ENCODE data around the gene KRT17.
"Not testable (repeated sequence)": the region's sequence is repeated elsewhere in the genome, so short reads cannot be mapped to it uniquely, and the experiment has no call there.

Gene KRT17

GRCh38 chr17:41633556-41634199 lies 9.3 kb upstream of the KRT17 start:
- DNase-seq, result no peak

GRCh38 chr17:41632482-41633105 lies 8.2 kb upstream of the KRT17 start:
- DNase-seq, result no peak

GRCh38 chr17:41631898-41632285 lies 7.5 kb upstream of the KRT17 start:
- no peak for DNase-seq

- DNase-seq, result no peak
These were observed 6.9 kb upstream of the KRT17 start for GRCh38 chr17:41631025-41631897.

GRCh38 chr17:41629826-41630670 lies 5.7 kb upstream of the KRT17 start:
- DNase-seq, result peak; percentile 18 to 47

- DNase-seq, result no peak
These were observed 4.9 kb upstream of the KRT17 start for GRCh38 chr17:41629316-41629715.

GRCh38 chr17:41628621-41629255 lies 4.4 kb upstream of the KRT17 start:
- DNase-seq, result not testable (repeated sequence)

- not testable (repeated sequence) for DNase-seq
These were observed 3.6 kb upstream of the KRT17 start for GRCh38 chr17:41628073-41628370.

GRCh38 chr17:41627316-41628072 lies 3.1 kb upstream of the KRT17 start:
- no peak for DNase-seq

GRCh38 chr17:41626914-41627295 lies 2.5 kb upstream of the KRT17 start:
- DNase-seq, result not testable (repeated sequence)

- DNase-seq, result not testable (repeated sequence)
These were observed 1.9 kb upstream of the KRT17 start for GRCh38 chr17:41626028-41626913.

GRCh38 chr17:41625602-41626001 lies 1.2 kb upstream of the KRT17 start:
- no peak for DNase-seq

GRCh38 chr17:41623184-41623861 lies 1.1 kb downstream of the KRT17 start:
- DNase-seq, result not testable (repeated sequence)

- not testable (repeated sequence) for DNase-seq
These were observed 1.8 kb downstream of the KRT17 start for GRCh38 chr17:41622340-41623183.

GRCh38 chr17:41621916-41622315 lies 2.5 kb downstream of the KRT17 start:
- no peak for DNase-seq

GRCh38 chr17:41621435-41621817 lies 2.9 kb downstream of the KRT17 start:
- not testable (repeated sequence) for DNase-seq

- DNase-seq, result no peak
These were observed 3.6 kb downstream of the KRT17 start for GRCh38 chr17:41620583-41621434.

Data from inflammatory macrophage (primary cell).